C4-2B (cell line): ENCODE results near the gene COL15A1.

Experiments used
- H3K27ac ChIP-seq: fragments of 450-650 bp; 2 replicates; pipeline ENCODE4 v1.5.1; 2017
- ZFX ChIP-seq: fragments of 450-650 bp; IDR thresholded peaks from 2 replicates; pipeline ENCODE4 v1.6.1; 2017
- TF ChIP-seq, protein P1 (sequence below): fragments of 450-650 bp; conservative IDR thresholded peaks from 2 replicates; pipeline ENCODE4 v1.5.1; 2017; ENCODE audit warnings: mild to moderate bottlenecking

Gene COL15A1

DNA sequence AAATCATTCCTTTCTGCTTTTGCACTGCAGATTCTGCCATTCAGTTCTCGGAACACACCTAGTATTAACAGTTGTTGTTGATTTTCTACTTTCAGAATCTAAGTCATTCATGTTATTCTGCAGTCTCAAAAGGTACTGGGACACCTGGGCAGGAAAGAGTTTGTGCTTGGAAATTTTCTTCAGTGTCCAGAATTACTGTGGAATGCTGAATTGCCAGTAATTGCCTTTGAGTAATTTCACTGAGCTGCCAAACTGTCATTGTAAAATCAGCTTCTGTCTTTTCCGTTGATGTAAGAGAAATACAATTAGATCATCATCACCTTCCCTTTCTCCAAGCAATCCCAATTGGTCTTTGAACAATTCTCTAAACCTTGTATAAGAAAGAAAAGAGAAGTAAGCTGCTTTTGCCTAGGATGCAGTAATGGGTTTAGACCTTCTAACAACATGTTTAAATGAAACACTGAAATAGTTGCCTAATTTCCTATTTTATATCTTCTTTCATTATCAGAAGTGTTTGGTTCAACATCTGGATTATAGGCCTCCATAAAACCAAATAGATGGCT is 85.5 kb downstream of the COL15A1 start:
- no peak for TF ChIP-seq ZFX
- TF ChIP-seq, protein P1, sequence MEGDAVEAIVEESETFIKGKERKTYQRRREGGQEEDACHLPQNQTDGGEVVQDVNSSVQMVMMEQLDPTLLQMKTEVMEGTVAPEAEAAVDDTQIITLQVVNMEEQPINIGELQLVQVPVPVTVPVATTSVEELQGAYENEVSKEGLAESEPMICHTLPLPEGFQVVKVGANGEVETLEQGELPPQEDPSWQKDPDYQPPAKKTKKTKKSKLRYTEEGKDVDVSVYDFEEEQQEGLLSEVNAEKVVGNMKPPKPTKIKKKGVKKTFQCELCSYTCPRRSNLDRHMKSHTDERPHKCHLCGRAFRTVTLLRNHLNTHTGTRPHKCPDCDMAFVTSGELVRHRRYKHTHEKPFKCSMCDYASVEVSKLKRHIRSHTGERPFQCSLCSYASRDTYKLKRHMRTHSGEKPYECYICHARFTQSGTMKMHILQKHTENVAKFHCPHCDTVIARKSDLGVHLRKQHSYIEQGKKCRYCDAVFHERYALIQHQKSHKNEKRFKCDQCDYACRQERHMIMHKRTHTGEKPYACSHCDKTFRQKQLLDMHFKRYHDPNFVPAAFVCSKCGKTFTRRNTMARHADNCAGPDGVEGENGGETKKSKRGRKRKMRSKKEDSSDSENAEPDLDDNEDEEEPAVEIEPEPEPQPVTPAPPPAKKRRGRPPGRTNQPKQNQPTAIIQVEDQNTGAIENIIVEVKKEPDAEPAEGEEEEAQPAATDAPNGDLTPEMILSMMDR: no peak
- H3K27ac ChIP-seq: no peak overlapping the region

DNA sequence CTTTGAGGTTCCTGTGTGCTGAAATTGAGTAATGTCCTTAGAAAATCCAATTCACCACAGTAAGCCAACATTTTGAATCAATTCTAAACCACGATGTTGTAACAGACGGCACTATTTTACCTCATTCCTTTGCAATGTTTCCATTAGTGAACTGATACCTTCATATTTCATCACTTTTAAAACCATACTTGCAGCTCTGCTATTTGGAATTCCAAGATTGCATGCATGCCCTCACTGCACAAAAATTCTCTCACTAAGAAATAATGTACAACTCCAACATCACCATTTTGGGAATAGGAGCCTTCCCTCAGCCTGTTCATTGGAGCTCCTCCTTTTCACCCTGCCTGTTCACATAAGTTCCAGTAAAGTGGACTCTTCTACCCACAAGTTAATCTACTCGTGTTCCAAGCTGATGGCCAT is 86.4 kb downstream of the COL15A1 start:
- TF ChIP-seq, protein P1: no peak
- TF ChIP-seq ZFX: no peak
- no peak overlapping the region for H3K27ac ChIP-seq

DNA sequence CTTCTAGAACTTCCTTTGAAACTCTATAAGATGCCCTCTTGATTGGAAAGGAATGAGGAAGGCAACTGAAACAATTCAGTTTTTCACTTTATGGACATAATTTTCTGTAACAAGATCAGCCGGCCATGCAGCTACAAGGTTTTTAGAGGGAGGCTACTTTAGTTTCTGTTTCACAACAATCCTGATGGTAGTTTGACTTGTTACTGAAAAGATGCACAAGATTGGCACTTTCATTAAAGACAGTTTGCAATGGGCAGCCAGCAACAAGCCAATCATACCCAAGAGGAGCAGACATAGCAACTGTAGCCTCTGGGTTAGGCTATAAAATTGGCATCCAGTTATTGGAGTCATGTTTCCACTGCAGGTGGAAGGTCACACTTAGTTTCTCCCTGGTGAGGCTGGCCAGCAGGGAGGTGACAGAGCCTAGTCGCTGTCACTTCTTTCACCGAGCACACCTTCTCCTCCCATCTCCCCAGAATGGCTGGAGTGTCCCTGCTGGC is 87.0 kb downstream of the COL15A1 start:
- TF ChIP-seq, protein P1: no peak
- TF ChIP-seq ZFX: no peak
- no peak overlapping the region for H3K27ac ChIP-seq

DNA sequence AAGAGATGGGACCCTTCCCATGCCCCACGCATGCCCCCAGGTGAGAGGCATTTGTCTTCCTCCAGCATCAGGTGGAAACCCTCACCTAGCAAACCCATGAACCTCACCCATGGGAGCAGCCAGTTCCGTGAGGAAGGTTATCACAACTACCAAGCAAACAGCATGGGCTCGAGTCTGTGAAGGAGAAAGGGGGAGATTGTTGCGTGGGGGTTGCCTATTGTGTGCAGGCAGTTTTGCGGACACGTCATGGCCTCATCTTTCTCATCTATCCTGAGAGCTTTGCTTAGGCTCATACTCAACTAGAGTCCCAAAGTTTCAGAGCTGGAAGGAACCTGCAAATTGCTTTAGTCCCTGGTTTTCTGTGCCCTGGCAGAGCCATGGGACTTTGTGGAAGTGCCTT is 87.6 kb downstream of the COL15A1 start:
- no peak overlapping the region for H3K27ac ChIP-seq
- TF ChIP-seq, protein P1: no peak
- TF ChIP-seq ZFX: no peak

DNA sequence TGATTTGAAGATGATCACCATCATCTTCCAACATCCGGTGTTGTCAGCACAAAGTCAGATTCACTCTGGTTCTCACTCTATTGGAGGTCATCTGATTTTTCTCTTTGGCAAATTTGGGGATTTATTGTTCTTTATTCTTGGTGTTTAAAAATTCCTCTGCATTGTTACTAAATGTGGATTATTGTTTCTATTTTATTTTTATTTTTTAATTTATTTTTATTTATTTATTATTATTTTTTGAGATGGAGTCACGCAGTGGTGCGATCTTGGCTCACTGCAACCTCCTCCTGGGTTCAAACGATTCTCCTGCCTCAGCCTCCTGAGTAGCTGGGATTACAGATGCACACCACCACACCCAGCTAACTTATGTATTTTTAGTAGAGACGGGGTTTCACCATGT is 88.3 kb downstream of the COL15A1 start:
- no peak for TF ChIP-seq ZFX
- TF ChIP-seq, protein P1: no peak
- H3K27ac ChIP-seq: no peak overlapping the region

DNA sequence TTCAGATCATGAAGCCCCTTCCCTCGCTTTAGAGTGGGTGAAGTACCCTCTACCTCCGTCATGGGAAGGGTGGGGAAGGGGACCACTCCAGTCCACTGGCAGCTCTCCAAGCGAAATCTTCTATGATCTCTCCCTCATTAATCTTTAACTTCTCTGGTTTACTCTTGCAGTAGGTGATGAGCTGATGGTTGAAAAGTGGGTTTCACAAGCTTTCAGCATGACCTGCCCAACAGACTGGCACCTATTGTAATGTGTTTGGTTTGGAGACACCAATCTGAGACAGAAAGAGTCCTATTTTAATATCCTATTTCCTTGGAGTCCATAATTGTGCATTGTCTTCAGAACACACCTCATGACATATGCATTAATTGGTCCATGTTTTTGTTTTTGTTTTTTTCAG is 90.4 kb downstream of the COL15A1 start:
- no peak for TF ChIP-seq ZFX
- H3K27ac ChIP-seq: no peak overlapping the region

DNA sequence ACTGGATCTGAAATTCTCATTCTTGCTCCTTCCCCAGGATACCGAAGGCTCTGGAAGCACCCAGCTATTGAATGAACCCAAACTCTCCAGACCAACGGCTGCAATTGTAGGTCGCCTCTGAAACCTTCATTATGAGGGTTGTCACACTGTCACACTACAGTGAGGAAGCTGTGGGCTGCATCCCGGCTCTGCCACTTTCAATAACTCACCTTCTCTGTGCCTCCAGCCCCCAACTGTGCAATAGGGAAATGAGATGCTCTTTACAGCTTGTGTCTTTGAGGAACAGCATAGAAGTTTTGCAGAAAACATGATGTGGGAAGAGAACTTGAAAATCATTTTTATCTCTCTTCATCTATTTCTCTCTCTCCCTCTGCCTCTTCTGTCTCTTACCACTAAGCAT is 91.6 kb downstream of the COL15A1 start:
- H3K27ac ChIP-seq: no peak overlapping the region
- TF ChIP-seq ZFX: no peak
- TF ChIP-seq, protein P1: no peak
